Measurements from ENCODE around the gene ST6GALNAC4. TPM values are rescaled to one million over a fixed set of nuclear protein-coding genes. Genes with fewer than 3 reads are reported as not detected.

ST6GALNAC4 gene
- polyA plus RNA-seq, 1 donor (not counting 4 experiments of a cell fraction or from before 2014, with no cell fraction given): 5.8 TPM

- Histone ChIP-seq H2AFZ (ENCODE audit: control insufficient read depth, low read length) (peak overlapping the region; percentile 83), H3K4me2 (ENCODE audit: control insufficient read depth, extremely low read depth, insufficient read depth, low read depth, low read length) (peak overlapping the region; percentile 80), H3K9ac (ENCODE audit: control insufficient read depth, extremely low read depth, insufficient read depth, low read length) (peak overlapping the region; percentile 65), H3K9me1 (ENCODE audit: control insufficient read depth, extremely low read depth, insufficient read depth, low read length) (no peaks in the 10 kb centered on the region), H3K79me2 (ENCODE audit: control insufficient read depth, insufficient read depth, low read length) (peaks cover 2% of the 10 kb centered on the region), H4K20me1 (ENCODE audit: control insufficient read depth, extremely low read depth, insufficient read depth, low read length) (no peaks in the 10 kb centered on the region), H3K27me3 (ENCODE audit: control insufficient read depth, extremely low read depth, insufficient read depth, low read length) (no peaks in the 10 kb centered on the region), H3K36me3 (ENCODE audit: control insufficient read depth in 2 of 2, extremely low read depth in 1 of 2, insufficient read depth in 2 of 2, low read length in 2 of 2) (no peaks in the 10 kb centered on the region), H3K4me3 (ENCODE audit: control insufficient read depth in 2 of 3, extremely low read depth in 1 of 3, insufficient read depth in 2 of 3, low read depth in 1 of 3, low read length in 3 of 3) (peak overlapping the region; percentile 46 to 68 (median 67)), H3K9me3 (ENCODE audit: control insufficient read depth, low read depth, low read length) (no peaks in the 10 kb centered on the region), H3K4me1 (ENCODE audit: control insufficient read depth, extremely low read depth, insufficient read depth, low read length) (peaks cover 24% of the 10 kb centered on the region), H3K27ac (ENCODE audit: control insufficient read depth, insufficient read depth, low read length) (no peak overlapping the region)
- DNase-seq (ENCODE audit: low read depth, low spot score): no peak
- TF ChIP-seq EZH2 (IDR thresholded peaks at IDR 0.05; ENCODE audit: low read length) (no peak), CTCF (optimal IDR thresholded peaks at IDR 0.05 in 1 of 3, IDR thresholded peaks at IDR 0.05 in 1 of 3, conservative IDR thresholded peaks at IDR 0.05 in 1 of 3; ENCODE audit: extremely low read depth in 1 of 3, insufficient read depth in 2 of 3, low read length in 3 of 3) (no peak)
- dilution Hi-C loops (cut with MboI; ENCODE audit: extremely low pct_ligation_motif_present, low sequenced_read_pairs): no loop called here
- no peak for FAIRE-seq
These were observed 38.7 kb downstream of the ST6GALNAC4 start for GRCh38 chr9:127878001-127878651.

- FAIRE-seq (no peak), DNase-seq (ENCODE audit: low read depth, low spot score) (no peak)
- peak within 1 kb of the TSS; percentile 65 for H3K9ac ChIP-seq (ENCODE audit: control insufficient read depth, extremely low read depth, insufficient read depth, low read length)
- H3K4me3 ChIP-seq (ENCODE audit: control insufficient read depth in 2 of 3, extremely low read depth in 1 of 3, insufficient read depth in 2 of 3, low read depth in 1 of 3, low read length in 3 of 3): peak within 1 kb of the TSS; percentile 46 to 68 (median 67)
- H3K4me1 ChIP-seq (ENCODE audit: control insufficient read depth, extremely low read depth, insufficient read depth, low read length): peaks cover 24% of the 10 kb centered on the region
- no peaks in the 10 kb centered on the region for H3K27me3 ChIP-seq (ENCODE audit: control insufficient read depth, extremely low read depth, insufficient read depth, low read length)
- H3K9me1 ChIP-seq (ENCODE audit: control insufficient read depth, extremely low read depth, insufficient read depth, low read length): no peaks in the 10 kb centered on the region
- peak within 1 kb of the TSS; percentile 31 for H3K27ac ChIP-seq (ENCODE audit: control insufficient read depth, insufficient read depth, low read length)
- no peaks in the 10 kb centered on the region for H3K9me3 ChIP-seq (ENCODE audit: control insufficient read depth, low read depth, low read length)
- dilution Hi-C loops (cut with MboI; ENCODE audit: extremely low pct_ligation_motif_present, low sequenced_read_pairs): no loop called here
- peaks cover 2% of the 10 kb centered on the region for H3K79me2 ChIP-seq (ENCODE audit: control insufficient read depth, insufficient read depth, low read length)
- H3K36me3 ChIP-seq (ENCODE audit: control insufficient read depth in 2 of 2, extremely low read depth in 1 of 2, insufficient read depth in 2 of 2, low read length in 2 of 2): peaks cover 0 to under 1% of the 10 kb centered on the region in 2 experiments
- peak within 1 kb of the TSS; percentile 86 for H2AFZ ChIP-seq (ENCODE audit: control insufficient read depth, low read length)
- H4K20me1 ChIP-seq (ENCODE audit: control insufficient read depth, extremely low read depth, insufficient read depth, low read length): no peaks in the 10 kb centered on the region
- H3K4me2 ChIP-seq (ENCODE audit: control insufficient read depth, extremely low read depth, insufficient read depth, low read depth, low read length): peak within 1 kb of the TSS; percentile 91
- TF ChIP-seq CTCF (optimal IDR thresholded peaks at IDR 0.05 in 1 of 3, IDR thresholded peaks at IDR 0.05 in 1 of 3, conservative IDR thresholded peaks at IDR 0.05 in 1 of 3; ENCODE audit: extremely low read depth in 1 of 3, insufficient read depth in 2 of 3, low read length in 3 of 3) (no peak), EZH2 (IDR thresholded peaks at IDR 0.05; ENCODE audit: low read length) (no peak)
These were observed 39.3 kb downstream of the ST6GALNAC4 start, which contains the start of gene AK1 for GRCh38 chr9:127877566-127877998. Gene AK1 (minus strand): TSS chr9:127877675. CDS start chr9:127874617, 3,058 bp downstream.
